HG02981 (cell line): ENCODE data around the gene MGMT.

ENCODE experiments used
- ATAC-seq: cut with Tn5 transposase; IDR thresholded peaks from one replicate; pipeline ENCODE4 v1.9.1; 2021; ENCODE audit warnings: mild to moderate bottlenecking, moderate library complexity; ENCODE audit not compliant: unreplicated experiment

MGMT gene

DNA sequence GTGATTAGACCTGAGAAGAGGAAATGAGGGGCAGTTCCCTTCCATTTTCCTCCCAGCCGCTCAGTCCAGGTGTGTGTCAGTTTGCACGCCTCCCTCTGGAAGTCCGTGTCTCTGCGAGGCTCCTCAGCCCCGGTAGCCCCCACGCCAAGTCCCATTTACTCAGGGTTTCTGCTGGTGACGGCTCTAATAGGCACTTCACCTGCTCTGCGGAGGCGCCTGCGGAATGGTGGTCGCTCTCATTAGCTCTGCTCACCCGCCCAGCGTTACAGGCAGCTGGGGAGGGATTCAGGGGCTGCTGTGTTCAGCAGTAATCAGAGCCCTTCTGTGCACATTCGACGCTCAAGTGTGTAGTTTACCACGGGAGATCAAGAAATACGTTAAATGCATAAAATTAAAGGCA is 179.9 kb downstream of the MGMT start:
- ATAC-seq: no peak

GRCh38 chr10:129647590-129647989 is 180.5 kb downstream of the MGMT start:
- no peak for ATAC-seq

DNA sequence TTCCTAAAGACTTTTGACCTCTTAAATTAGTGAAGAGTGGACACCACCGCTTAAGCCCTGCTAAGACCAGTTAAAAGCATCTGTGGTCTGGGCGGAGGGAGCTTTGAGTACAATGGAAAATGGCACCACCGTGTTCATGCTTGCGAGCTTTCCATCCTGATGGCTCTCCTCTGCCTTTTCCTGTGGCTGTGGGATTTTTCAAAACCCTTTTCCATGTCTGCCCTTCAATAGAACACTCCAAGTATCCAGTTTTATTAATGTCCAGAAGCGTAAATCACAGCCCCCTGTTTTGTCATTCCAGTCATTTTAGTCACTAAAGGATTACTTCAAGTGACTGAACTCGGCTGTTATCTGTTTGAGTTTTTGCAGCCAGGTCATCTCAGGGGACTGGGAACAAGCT is 181.8 kb downstream of the MGMT start:
- ATAC-seq: no peak

GRCh38 chr10:129652021-129652420 is 185.0 kb downstream of the MGMT start:
- no peak for ATAC-seq

DNA sequence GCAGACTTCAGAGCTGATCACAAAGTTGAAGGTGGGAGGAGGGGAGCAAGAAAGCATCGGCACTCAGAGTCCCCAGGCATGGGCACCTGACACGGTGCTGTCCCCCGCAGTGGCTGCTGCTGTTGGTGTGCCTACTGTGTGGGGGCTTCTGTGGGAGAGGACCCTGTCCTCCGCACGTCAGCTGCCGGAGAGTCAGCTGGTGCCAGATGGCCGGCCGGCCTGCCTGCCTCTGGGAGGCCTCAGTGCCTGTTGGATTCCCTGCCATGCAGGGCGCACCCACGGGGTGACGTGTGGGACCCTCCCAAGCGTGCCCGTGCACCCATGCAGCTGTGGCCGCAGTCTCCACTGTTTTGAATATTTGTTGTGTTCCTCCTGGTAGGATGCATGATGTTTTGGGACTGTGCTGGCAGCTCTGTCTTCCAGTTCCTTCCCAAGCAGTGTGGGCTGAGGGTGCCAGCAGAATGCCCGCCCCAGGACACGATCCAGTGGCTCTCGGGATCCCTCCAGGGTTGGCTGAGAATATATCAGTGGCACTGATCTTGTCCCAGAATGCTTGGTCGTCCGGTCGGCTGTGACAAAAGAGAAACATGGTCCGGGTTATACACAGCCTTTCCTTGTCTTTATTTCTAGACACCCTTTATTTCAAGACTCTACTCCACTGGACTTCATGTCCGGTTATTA is 185.6 kb downstream of the MGMT start:
- no peak for ATAC-seq

DNA sequence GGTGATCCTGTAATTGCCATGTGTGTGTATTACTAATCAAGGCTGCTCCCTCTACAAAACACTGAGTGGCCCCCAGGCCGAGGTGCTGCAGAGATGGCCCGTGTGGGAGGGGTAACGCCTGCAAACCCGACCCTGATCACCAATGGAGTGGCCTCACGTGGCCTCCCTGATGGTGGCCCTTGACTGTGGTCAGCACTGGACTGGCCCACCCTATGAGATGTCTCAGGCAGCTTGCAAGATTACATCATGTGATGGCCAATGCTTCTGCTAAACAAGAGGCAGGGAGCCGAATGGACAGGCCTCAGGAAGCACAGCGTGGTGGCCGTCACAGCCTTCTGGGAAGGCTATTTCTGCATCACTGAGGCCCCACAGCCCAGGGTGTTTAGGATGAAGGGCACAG is 186.4 kb downstream of the MGMT start:
- ATAC-seq: no peak

DNA sequence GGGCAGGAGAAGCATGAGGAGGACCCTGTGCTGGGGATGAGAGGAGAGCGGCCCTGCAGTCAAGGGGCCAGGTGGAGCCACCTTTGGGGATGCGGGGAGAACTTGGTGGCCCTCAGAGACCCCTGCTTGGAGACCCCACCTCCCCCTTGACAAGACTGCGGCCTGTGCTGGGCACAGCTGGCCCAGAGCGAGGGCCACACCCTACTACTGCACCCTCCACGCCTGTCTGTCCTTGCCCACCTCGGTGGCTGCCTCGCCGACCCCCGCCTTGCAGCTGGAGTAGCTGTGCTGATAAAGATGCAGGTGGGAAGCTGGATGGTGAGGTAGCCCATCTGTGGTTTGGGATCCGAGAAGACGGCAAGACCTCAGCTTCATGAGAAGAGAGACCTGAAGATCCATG is 186.8 kb downstream of the MGMT start:
- ATAC-seq: no peak

- no peak for ATAC-seq
Measured at GRCh38 chr10:129654461-129654860, 187.4 kb downstream of the MGMT start.

GRCh38 chr10:129655007-129655678 is 188.1 kb downstream of the MGMT start:
- no peak for ATAC-seq

- ATAC-seq: no peak
Measured at GRCh38 chr10:129655679-129656031, 188.6 kb downstream of the MGMT start.

DNA sequence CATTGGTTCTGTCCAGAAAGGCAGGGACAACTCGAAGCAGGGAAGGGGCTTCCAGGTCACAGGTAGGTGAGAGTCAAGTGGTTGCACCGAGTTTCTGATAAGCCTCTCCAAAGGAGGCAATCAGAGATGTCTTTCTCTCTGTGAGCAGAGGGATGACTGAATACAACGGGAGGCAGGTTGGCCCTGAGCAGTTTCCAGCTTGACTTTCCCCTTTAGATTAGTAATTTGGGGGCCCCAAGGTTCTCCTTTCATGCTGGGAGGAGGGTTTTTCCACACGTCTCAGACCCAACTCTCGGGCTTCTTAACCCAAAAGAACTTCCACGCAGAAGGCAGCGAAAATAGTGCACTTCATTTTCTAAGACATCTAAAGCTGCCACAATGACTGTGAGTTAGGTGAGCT is 189.6 kb downstream of the MGMT start:
- no peak for ATAC-seq

GRCh38 chr10:129657297-129658017 is 190.4 kb downstream of the MGMT start:
- ATAC-seq: no peak

- ATAC-seq: no peak
Measured at GRCh38 chr10:129658376-129659072, 191.5 kb downstream of the MGMT start.

DNA sequence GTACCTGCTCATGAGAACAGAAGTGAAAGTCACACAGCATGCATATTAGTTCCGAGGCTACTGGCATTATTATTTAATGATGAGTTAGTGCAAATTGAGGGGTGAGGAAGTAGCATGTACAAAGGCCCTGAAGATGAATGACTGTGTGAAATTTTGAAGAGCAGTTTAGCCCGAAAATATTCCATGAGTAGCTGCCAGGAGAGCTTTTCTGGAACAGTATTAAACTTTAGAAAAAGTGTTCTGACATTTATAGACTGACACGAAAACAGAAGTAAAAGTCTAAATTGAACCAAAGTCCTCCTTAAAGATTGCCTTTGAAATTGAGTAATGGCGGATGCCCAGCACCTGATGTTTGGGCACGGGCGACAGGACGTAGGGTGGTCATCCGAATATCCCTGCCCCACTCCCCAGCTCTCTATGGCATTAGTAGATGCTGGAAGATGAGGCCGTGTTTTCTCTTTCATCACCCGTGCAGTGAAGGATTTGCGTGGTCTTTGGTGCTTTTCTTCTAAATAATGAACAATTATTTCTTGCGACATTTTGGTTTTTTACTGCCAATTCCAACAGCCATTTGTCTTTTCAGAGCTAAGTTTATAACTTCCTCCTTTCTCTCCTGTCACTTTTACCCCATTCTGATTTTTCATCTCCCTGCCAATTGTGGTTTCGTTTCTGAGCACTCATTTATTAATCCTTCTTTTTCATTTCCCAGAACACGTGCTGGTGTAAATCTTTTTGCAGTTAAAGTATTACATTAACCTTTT is 192.6 kb downstream of the MGMT start:
- ATAC-seq: no peak

- no peak for ATAC-seq
Measured at GRCh38 chr10:129660569-129660968, 193.5 kb downstream of the MGMT start.

- no peak for ATAC-seq
Measured at GRCh38 chr10:129662426-129662825, 195.4 kb downstream of the MGMT start.

DNA sequence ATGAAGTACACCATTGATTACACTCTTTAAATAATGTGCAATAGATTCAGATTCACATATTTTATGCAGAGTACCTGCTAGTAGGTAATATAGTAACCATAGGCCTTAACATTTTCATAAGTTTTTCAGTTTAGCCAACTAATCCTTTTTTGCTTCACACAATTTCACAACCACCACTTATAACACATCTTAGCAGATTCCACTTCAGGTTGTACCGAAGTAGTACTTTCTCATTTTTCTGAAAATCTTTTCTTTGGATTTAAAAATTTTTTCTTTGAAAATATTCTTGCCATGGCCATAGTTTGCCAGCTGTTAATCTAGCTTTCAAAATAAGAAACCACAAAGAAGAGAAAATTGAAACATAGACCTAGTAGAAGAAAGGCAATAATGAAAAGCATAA is 203.1 kb downstream of the MGMT start:
- no peak for ATAC-seq

DNA sequence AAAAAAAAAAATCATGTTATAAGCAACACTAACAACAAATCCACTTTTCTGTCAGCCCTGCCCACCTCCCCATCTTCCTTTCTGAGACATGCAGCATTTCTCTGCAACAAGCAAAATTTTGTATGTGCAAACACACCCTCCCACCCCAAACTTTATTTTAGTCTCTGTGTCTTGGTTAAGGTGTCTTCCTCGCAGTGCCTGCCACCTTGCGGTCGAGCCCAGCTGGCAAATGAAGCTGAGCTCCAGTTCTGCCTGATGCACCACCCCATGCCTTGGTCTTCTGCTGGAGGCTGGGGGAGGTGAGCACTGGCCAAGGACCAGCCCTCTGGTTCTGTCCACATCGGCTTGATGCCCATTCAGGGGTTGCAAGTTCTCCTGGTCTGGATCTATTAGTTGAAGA is 206.3 kb downstream of the MGMT start:
- no peak for ATAC-seq

DNA sequence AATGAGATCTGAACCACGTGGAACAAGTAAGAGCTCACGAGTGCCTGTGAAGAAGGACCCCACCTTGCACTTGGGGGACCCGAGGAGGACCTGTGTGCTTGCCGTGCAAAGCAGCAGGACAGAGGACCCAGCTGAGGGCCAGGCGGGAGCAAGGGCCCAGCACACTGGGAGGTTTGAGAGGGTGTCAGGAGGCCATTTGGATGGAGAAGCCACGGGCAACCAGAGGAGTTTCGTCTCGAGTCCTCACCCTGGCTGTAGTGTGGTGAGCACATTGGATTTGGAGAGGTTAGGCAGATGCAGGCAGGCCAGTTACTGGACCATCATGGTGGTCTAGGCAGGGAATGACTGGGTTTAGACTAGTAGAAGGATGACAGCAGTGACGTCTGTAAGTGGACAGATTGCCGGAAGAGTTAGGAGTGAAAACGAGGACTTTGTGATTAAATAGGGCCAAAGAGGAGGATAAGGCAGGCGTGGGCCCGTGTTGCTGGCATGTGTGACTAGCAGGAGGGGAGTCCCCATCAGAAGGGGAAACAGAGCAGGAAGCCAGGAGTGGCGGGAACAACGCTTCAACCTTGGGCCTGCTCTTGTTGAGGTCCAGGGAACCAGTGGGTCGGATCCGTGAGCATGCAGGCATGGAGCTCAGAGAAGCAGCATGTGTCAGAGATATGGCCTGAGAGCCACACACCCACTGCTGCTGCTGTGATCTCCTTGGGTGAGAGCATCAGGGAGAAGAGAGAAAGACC is 208.2 kb downstream of the MGMT start:
- ATAC-seq: no peak

GRCh38 chr10:129676014-129676413 is 209.0 kb downstream of the MGMT start:
- no peak for ATAC-seq
